Measurements from ENCODE around the gene RIPK3. TPM values are rescaled to one million over a fixed set of nuclear protein-coding genes. Genes with fewer than 3 reads are reported as not detected.

RIPK3 gene
- total RNA-seq, 2 experiments from 2014 or later: 5.9 to 7.6 TPM

- CTCF ChIA-PET: interaction anchor here (0.6 to 1.5 kb wide), 2 partner anchors 19 to 62 kb away, joined by 3 to 4 read pairs; no protein-coding TSS in a partner anchor
- H3K4me3 Mint-ChIP-seq: no peak overlapping the region
- no peaks in the 10 kb centered on the region for H3K9me3 Mint-ChIP-seq
- H3K27me3 Mint-ChIP-seq (ENCODE audit: low read depth): peaks cover 32% of the 10 kb centered on the region
- H3K27ac Mint-ChIP-seq: no peak overlapping the region
- intact Hi-C loops (cut with micrococcal nuclease): loop anchor here (5.0 kb wide), 1 partner anchor 304 kb away; no protein-coding TSS in a partner anchor
- no peaks in the 10 kb centered on the region for H3K36me3 Mint-ChIP-seq (ENCODE audit: low read depth)
- H3K4me1 Mint-ChIP-seq (ENCODE audit: low read depth): peaks cover 29% of the 10 kb centered on the region
- no peak for DNase-seq
Observed at GRCh38 chr14:24368562-24369252, 28.9 kb upstream of the RIPK3 start.

DNA sequence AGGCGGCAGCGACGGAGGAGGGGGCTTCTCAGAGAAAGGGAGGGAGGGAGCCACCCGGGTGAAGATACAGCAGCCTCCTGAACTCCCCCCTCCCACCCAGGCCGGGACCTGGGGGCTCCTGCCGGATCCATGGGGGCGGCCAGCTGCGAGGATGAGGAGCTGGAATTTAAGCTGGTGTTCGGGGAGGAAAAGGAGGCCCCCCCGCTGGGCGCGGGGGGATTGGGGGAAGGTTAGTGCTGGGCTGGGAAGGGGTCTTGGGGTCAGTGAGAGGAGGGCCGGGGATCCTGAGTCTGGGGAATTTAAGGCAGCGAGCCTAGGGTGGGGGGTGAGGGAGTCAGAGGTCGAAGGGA is 28.4 kb upstream of the RIPK3 start:
- H3K27me3 Mint-ChIP-seq (ENCODE audit: low read depth): peaks cover 34% of the 10 kb centered on the region
- DNase-seq: no peak
- no peak overlapping the region for H3K4me3 Mint-ChIP-seq
- no peaks in the 10 kb centered on the region for H3K9me3 Mint-ChIP-seq
- H3K4me1 Mint-ChIP-seq (ENCODE audit: low read depth): peaks cover 29% of the 10 kb centered on the region
- H3K27ac Mint-ChIP-seq: no peak overlapping the region
- H3K36me3 Mint-ChIP-seq (ENCODE audit: low read depth): no peaks in the 10 kb centered on the region
- CTCF ChIA-PET: interaction anchor here (1.5 kb wide), 1 partner anchor 63 kb away, joined by 3 read pairs; no protein-coding TSS in a partner anchor
- intact Hi-C loops (cut with micrococcal nuclease): loop anchor here (5.0 kb wide), 1 partner anchor 304 kb away; no protein-coding TSS in a partner anchor

- peaks cover 29% of the 10 kb centered on the region for H3K4me1 Mint-ChIP-seq (ENCODE audit: low read depth)
- H3K27me3 Mint-ChIP-seq (ENCODE audit: low read depth): peaks cover 38% of the 10 kb centered on the region
- peak within 1 kb of the TSS; percentile 71 for H3K4me3 Mint-ChIP-seq
- CTCF ChIA-PET: interaction anchor here (1.5 kb wide), 1 partner anchor 64 kb away, joined by 3 read pairs; no protein-coding TSS in a partner anchor
- no peaks in the 10 kb centered on the region for H3K9me3 Mint-ChIP-seq
- peak; percentile 31 for DNase-seq
- intact Hi-C loops (cut with micrococcal nuclease): loop anchor here (2.0 to 5.0 kb wide), 2 partner anchors 27 to 305 kb away; no protein-coding TSS in a partner anchor
- no peaks in the 10 kb centered on the region for H3K36me3 Mint-ChIP-seq (ENCODE audit: low read depth)
- H3K27ac Mint-ChIP-seq: no peak within 1 kb of the TSS
Observed at GRCh38 chr14:24367514-24368211, 27.9 kb upstream of the RIPK3 start, which contains the start of gene NFATC4. Gene NFATC4 (plus strand): TSS chr14:24368184. CDS start chr14:24368341, 157 bp downstream.

- Mint-ChIP-seq H3K27me3 (ENCODE audit: low read depth) (peaks cover 41% of the 10 kb centered on the region), H3K36me3 (ENCODE audit: low read depth) (no peaks in the 10 kb centered on the region), H3K4me3 (peak overlapping the region; percentile 71), H3K27ac (no peak overlapping the region), H3K9me3 (no peaks in the 10 kb centered on the region), H3K4me1 (ENCODE audit: low read depth) (peaks cover 29% of the 10 kb centered on the region)
- intact Hi-C loops (cut with micrococcal nuclease): loop anchor here (2.0 to 5.0 kb wide), 2 partner anchors 26 to 305 kb away; no protein-coding TSS in a partner anchor
- DNase-seq: peak; percentile 31
- CTCF ChIA-PET: interaction anchor here (1.0 to 2.3 kb wide), 12 partner anchors 9 to 75 kb away, joined by 3 to 52 read pairs (median 6); partner anchors contain the start of genes CBLN3, CIDEB and KHNYN
Observed at GRCh38 chr14:24366721-24367513, 27.1 kb upstream of the RIPK3 start.

GRCh38 chr14:24366413-24366720 is 26.6 kb upstream of the RIPK3 start:
- intact Hi-C loops (cut with micrococcal nuclease): loop anchor here (2.0 to 5.0 kb wide), 2 partner anchors 26 to 306 kb away; no protein-coding TSS in a partner anchor
- no peak for DNase-seq
- peak overlapping the region; percentile 61 for H3K4me3 Mint-ChIP-seq
- H3K27me3 Mint-ChIP-seq (ENCODE audit: low read depth): peaks cover 41% of the 10 kb centered on the region
- no peaks in the 10 kb centered on the region for H3K36me3 Mint-ChIP-seq (ENCODE audit: low read depth)
- no peaks in the 10 kb centered on the region for H3K9me3 Mint-ChIP-seq
- peaks cover 29% of the 10 kb centered on the region for H3K4me1 Mint-ChIP-seq (ENCODE audit: low read depth)
- CTCF ChIA-PET: interaction anchor here (0.7 to 2.3 kb wide), 15 partner anchors 9 to 75 kb away, joined by 3 to 52 read pairs (median 6); partner anchors contain the start of genes CBLN3, CIDEB and KHNYN
- H3K27ac Mint-ChIP-seq: no peak overlapping the region

DNA sequence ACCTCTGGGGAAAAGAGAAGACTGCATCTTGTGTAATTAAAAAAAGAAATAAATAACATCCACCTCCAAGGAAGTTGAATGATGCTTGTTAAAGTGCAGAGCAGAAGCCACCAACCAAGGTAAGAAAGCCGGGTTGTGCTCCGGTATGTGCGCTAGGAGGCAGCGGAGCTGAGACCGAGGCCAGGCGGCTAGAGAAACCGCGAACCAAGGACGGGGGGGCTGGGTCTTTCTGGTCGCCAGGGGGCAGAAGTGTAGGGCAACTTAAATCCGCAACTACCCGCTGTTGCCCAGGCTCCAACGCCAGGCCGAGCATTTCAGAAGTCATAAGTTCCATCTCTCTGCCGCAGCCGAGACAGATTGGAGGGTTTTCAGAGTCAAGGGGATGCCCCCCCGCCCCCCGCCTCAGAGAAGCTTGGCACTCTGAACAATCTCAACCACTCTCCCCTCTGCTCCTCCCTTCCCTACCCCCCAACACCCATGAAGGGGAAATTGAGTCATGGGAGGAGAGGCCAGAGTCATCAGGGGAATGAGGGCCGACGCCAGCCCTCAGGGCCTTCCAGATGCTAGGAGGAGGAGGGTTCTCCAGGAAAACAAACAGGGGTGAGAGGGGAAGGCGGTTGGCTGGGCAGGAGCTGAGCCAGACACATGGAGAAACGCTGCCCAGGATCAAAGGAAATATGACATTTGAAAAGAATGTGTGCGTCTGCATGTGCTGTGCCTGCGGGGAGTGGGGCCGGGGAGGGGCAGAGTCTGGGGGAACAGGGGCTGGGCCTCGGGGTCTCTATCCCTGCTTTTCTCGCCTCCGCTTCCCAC is 26.0 kb upstream of the RIPK3 start:
- Mint-ChIP-seq H3K4me3 (peak overlapping the region; percentile 61), H3K27me3 (ENCODE audit: low read depth) (peaks cover 41% of the 10 kb centered on the region), H3K4me1 (ENCODE audit: low read depth) (peaks cover 29% of the 10 kb centered on the region), H3K9me3 (no peaks in the 10 kb centered on the region), H3K27ac (no peak overlapping the region), H3K36me3 (ENCODE audit: low read depth) (no peaks in the 10 kb centered on the region)
- peak; percentile 77 for DNase-seq
- CTCF ChIA-PET: interaction anchor here (0.6 to 2.3 kb wide), 22 partner anchors 8 to 76 kb away, joined by 3 to 52 read pairs (median 5); partner anchors contain the start of genes CBLN3, CIDEB, KHNYN and RIPK3
- intact Hi-C loops (cut with micrococcal nuclease): loop anchor here (1.0 to 5.0 kb wide), 6 partner anchors 25 to 306 kb away; no protein-coding TSS in a partner anchor

- no peaks in the 10 kb centered on the region for H3K9me3 Mint-ChIP-seq
- no peaks in the 10 kb centered on the region for H3K36me3 Mint-ChIP-seq (ENCODE audit: low read depth)
- peaks cover 29% of the 10 kb centered on the region for H3K4me1 Mint-ChIP-seq (ENCODE audit: low read depth)
- H3K27me3 Mint-ChIP-seq (ENCODE audit: low read depth): peaks cover 41% of the 10 kb centered on the region
- H3K27ac Mint-ChIP-seq: no peak overlapping the region
- no peak overlapping the region for H3K4me3 Mint-ChIP-seq
- intact Hi-C loops (cut with micrococcal nuclease): loop anchor here (1.0 to 5.0 kb wide), 5 partner anchors 32 to 307 kb away; no protein-coding TSS in a partner anchor
- CTCF ChIA-PET: interaction anchor here (0.6 to 2.3 kb wide), 15 partner anchors 7 to 77 kb away, joined by 3 to 52 read pairs (median 5); partner anchors contain the start of genes CBLN3, KHNYN and RIPK3
- DNase-seq: no peak
Observed at GRCh38 chr14:24364841-24365240, 25.1 kb upstream of the RIPK3 start.

- H3K4me1 Mint-ChIP-seq (ENCODE audit: low read depth): peaks cover 25% of the 10 kb centered on the region
- no peak for DNase-seq
- intact Hi-C loops (cut with micrococcal nuclease): no loop called here
- CTCF ChIA-PET: interaction anchor here (0.7 to 2.9 kb wide), 3 partner anchors 55 to 68 kb away, joined by 3 to 26 read pairs (median 4); no protein-coding TSS in a partner anchor
- peaks cover 36% of the 10 kb centered on the region for H3K27me3 Mint-ChIP-seq (ENCODE audit: low read depth)
- H3K9me3 Mint-ChIP-seq: no peaks in the 10 kb centered on the region
- no peak overlapping the region for H3K27ac Mint-ChIP-seq
- H3K36me3 Mint-ChIP-seq (ENCODE audit: low read depth): no peaks in the 10 kb centered on the region
- H3K4me3 Mint-ChIP-seq: no peak overlapping the region
Observed at GRCh38 chr14:24363401-24363800, 23.6 kb upstream of the RIPK3 start.

- Mint-ChIP-seq H3K27me3 (ENCODE audit: low read depth) (peaks cover 29% of the 10 kb centered on the region), H3K9me3 (no peaks in the 10 kb centered on the region)
- CTCF ChIA-PET: interaction anchor here (0.6 to 3.3 kb wide), 8 partner anchors 17 to 90 kb away, joined by 3 to 26 read pairs (median 5); no protein-coding TSS in a partner anchor
Observed at GRCh38 chr14:24362241-24362960, 22.6 kb upstream of the RIPK3 start.

GRCh38 chr14:24361326-24361725 is 21.5 kb upstream of the RIPK3 start:
- Mint-ChIP-seq H3K9me3 (no peaks in the 10 kb centered on the region), H3K4me3 (no peak overlapping the region), H3K36me3 (ENCODE audit: low read depth) (no peaks in the 10 kb centered on the region), H3K27me3 (ENCODE audit: low read depth) (peaks cover 22% of the 10 kb centered on the region), H3K4me1 (ENCODE audit: low read depth) (peaks cover 8% of the 10 kb centered on the region), H3K27ac (no peak overlapping the region)
- no peak for DNase-seq
- intact Hi-C loops (cut with micrococcal nuclease): no loop called here
- CTCF ChIA-PET: interaction anchor here (0.6 to 3.3 kb wide), 6 partner anchors 24 to 77 kb away, joined by 4 to 26 read pairs (median 7); no protein-coding TSS in a partner anchor

More at GRCh38 chr14:24362241-24362960, 22.6 kb upstream of the RIPK3 start:
- no peak for DNase-seq
- Mint-ChIP-seq H3K36me3 (ENCODE audit: low read depth) (no peaks in the 10 kb centered on the region), H3K4me3 (no peak overlapping the region), H3K27ac (no peak overlapping the region), H3K4me1 (ENCODE audit: low read depth) (peaks cover 15% of the 10 kb centered on the region)
- intact Hi-C loops (cut with micrococcal nuclease): no loop called here
